Cardiac muscle cell (in vitro differentiated cells and primary cell): ENCODE results near the gene PRDX6. TPM values are rescaled to one million over a fixed set of nuclear protein-coding genes. Genes with fewer than 3 reads are reported as not detected.
"Not testable (repeated sequence)": the region's sequence is repeated elsewhere in the genome, so short reads cannot be mapped to it uniquely, and the experiment has no call there.

Source experiments
- DNase-seq, 2 donors: peaks; one replicate each; pipeline versions ENCODE4 v3.0.0 to v3.0.0-alpha.2; 2010 to 2017; ENCODE audit warnings: low read depth in 1 of 2, low spot score in 1 of 2
- H3K27ac ChIP-seq: fragments of 200-600 bp; sonication (generic); 2 replicates; pipeline ENCODE4 v1.5.1; 2016
- H3K27me3 ChIP-seq: fragments of 200-600 bp; sonication (generic); 2 replicates; pipeline ENCODE4 v1.6.0; 2016; ENCODE audit warnings: control low read depth
- H3K36me3 ChIP-seq: fragments of 200-600 bp; sonication (generic); 2 replicates; pipeline ENCODE4 v1.5.1; 2016; ENCODE audit warnings: control low read depth
- H3K4me1 ChIP-seq: fragments of 200-600 bp; sonication (generic); 2 replicates; pipeline ENCODE4 v1.8.1; 2017; ENCODE audit warnings: low read depth, mild to moderate bottlenecking, mixed run types
- H3K4me3 ChIP-seq: fragments of 200-600 bp; sonication (generic); 2 replicates; pipeline ENCODE4 v1.5.1; 2016; ENCODE audit warnings: mild to moderate bottlenecking
- H3K9me3 ChIP-seq: fragments of 200-600 bp; sonication (generic); 2 replicates; pipeline ENCODE4 v1.5.1; 2017; ENCODE audit warnings: low read depth, mild to moderate bottlenecking, control low read depth
- CTCF ChIP-seq: IDR thresholded peaks from 2 replicates; pipeline ENCODE4 v1.5.1; 2012; ENCODE audit warnings: low read depth, mild to moderate bottlenecking, low read length
- polyA plus RNA-seq: library from polyadenylated mRNA; unstranded; fragments of >200 nt; fragmentation: Nextera tagmentation; extraction: Ambion mirVana; gene quantifications from 2 replicates; pipeline ENCODE4 v1.2.1, GENCODE V29; 2016
- total RNA-seq: library from RNA; depleted of rRNA; stranded (reverse); fragments of >200 nt; gene quantifications from 2 replicates; pipeline ENCODE4 v1.2.3, GENCODE V29; 2016

PRDX6 gene
- total and polyA plus RNA-seq, 2 experiments from 2014 or later = 383 to 433 TPM

- TF ChIP-seq CTCF = no peak
- H3K27ac ChIP-seq = no peak overlapping the region
- peaks cover 2% of the 10 kb centered on the region for H3K36me3 ChIP-seq
- DNase-seq = no peak
- H3K4me3 ChIP-seq = no peak overlapping the region
- no peaks in the 10 kb centered on the region for H3K4me1 ChIP-seq
- no peaks in the 10 kb centered on the region for H3K9me3 ChIP-seq
- H3K27me3 ChIP-seq = no peaks in the 10 kb centered on the region
These were observed 22.1 kb upstream of the PRDX6 start for GRCh38 chr1:173454966-173455524.

- H3K4me1 ChIP-seq = no peaks in the 10 kb centered on the region
- no peak for TF ChIP-seq CTCF
- no peak overlapping the region for H3K4me3 ChIP-seq
- DNase-seq = no peak
- H3K36me3 ChIP-seq = peaks cover 10% of the 10 kb centered on the region
- no peaks in the 10 kb centered on the region for H3K27me3 ChIP-seq
- no peaks in the 10 kb centered on the region for H3K9me3 ChIP-seq
- no peak overlapping the region for H3K27ac ChIP-seq
These were observed 17.2 kb upstream of the PRDX6 start for GRCh38 chr1:173459885-173460284.

GRCh38 chr1:173462666-173463065 is 14.5 kb upstream of the PRDX6 start:
- DNase-seq, H3K9me3 ChIP-seq, H3K4me3 ChIP-seq, H3K27me3 ChIP-seq, H3K27ac ChIP-seq, H3K36me3 ChIP-seq, H3K4me1 ChIP-seq: not testable (repeated sequence)

GRCh38 chr1:173464185-173464584 is 12.9 kb upstream of the PRDX6 start:
- H3K36me3 ChIP-seq, H3K4me3 ChIP-seq, H3K27me3 ChIP-seq, DNase-seq, H3K4me1 ChIP-seq, H3K27ac ChIP-seq, H3K9me3 ChIP-seq: not testable (repeated sequence)

- Histone ChIP-seq H3K4me1 (no peaks in the 10 kb centered on the region), H3K36me3 (no peaks in the 10 kb centered on the region), H3K4me3 (no peak overlapping the region), H3K9me3 (no peaks in the 10 kb centered on the region), H3K27me3 (no peaks in the 10 kb centered on the region), H3K27ac (no peak overlapping the region)
- no peak for DNase-seq
- no peak for TF ChIP-seq CTCF
These were observed 9.7 kb upstream of the PRDX6 start for GRCh38 chr1:173467426-173467825.

- Histone ChIP-seq H3K36me3 (no peaks in the 10 kb centered on the region), H3K27ac (no peak overlapping the region), H3K4me3 (no peak overlapping the region), H3K27me3 (no peaks in the 10 kb centered on the region), H3K9me3 (no peaks in the 10 kb centered on the region), H3K4me1 (peaks cover 18% of the 10 kb centered on the region)
- TF ChIP-seq CTCF = no peak
- DNase-seq = no peak
These were observed 7.5 kb upstream of the PRDX6 start for GRCh38 chr1:173469656-173470055.

GRCh38 chr1:173470608-173471007 is 6.5 kb upstream of the PRDX6 start:
- H3K36me3 ChIP-seq = no peaks in the 10 kb centered on the region
- no peak overlapping the region for H3K4me3 ChIP-seq
- no peak for TF ChIP-seq CTCF
- peaks cover 28% of the 10 kb centered on the region for H3K4me1 ChIP-seq
- H3K27me3 ChIP-seq = no peaks in the 10 kb centered on the region
- DNase-seq = no peak
- no peaks in the 10 kb centered on the region for H3K9me3 ChIP-seq
- no peak overlapping the region for H3K27ac ChIP-seq
